ENCODE data around the gene RANGAP1. TPM values are rescaled to one million over a fixed set of nuclear protein-coding genes. Genes with fewer than 3 reads are reported as not detected.
A peak's percentile ranks its signal among the peaks of the same experiment; 100 is the strongest.

The RANGAP1 gene
- total RNA-seq, 4 donors from 2014 or later, result 112 to 120 (median 114) TPM

DNA sequence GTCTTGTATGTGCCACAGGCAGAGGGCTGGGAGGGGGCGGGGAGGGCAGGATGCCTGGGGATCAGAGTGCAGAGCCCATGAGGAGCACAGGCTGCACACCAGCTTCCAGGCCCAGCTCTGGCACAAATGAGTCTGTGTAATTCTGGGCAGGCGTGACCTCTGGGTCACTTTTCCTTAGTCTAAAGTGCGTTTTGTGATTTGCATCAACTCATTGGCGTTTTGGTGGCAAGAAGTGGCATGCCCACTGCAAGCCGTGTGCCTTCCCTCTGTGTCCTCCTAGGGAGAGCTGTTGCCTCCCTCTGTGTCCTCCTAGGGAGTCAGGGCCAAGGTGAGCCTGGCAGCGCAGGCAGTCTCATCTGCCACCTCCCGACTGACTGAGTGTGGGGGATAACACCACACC is 62.5 kb downstream of the RANGAP1 start:
- TF ChIP-seq, protein P1, sequence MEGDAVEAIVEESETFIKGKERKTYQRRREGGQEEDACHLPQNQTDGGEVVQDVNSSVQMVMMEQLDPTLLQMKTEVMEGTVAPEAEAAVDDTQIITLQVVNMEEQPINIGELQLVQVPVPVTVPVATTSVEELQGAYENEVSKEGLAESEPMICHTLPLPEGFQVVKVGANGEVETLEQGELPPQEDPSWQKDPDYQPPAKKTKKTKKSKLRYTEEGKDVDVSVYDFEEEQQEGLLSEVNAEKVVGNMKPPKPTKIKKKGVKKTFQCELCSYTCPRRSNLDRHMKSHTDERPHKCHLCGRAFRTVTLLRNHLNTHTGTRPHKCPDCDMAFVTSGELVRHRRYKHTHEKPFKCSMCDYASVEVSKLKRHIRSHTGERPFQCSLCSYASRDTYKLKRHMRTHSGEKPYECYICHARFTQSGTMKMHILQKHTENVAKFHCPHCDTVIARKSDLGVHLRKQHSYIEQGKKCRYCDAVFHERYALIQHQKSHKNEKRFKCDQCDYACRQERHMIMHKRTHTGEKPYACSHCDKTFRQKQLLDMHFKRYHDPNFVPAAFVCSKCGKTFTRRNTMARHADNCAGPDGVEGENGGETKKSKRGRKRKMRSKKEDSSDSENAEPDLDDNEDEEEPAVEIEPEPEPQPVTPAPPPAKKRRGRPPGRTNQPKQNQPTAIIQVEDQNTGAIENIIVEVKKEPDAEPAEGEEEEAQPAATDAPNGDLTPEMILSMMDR (IDR thresholded peaks at IDR 0.05), result no peak
- TF ChIP-seq POLR2AphosphoS5 (IDR thresholded peaks at IDR 0.05), result no peak
- no peak for TF ChIP-seq EP300 (IDR thresholded peaks at IDR 0.05)
- no peak for TF ChIP-seq POLR2A (IDR thresholded peaks at IDR 0.05)
- Histone ChIP-seq H3K27me3 (no peaks in the 10 kb centered on the region), H3K4me3 (no peak overlapping the region), H3K4me1 (no peaks in the 10 kb centered on the region), H3K9me3 (no peaks in the 10 kb centered on the region), H3K36me3 (peaks cover 83% of the 10 kb centered on the region), H3K27ac (no peak overlapping the region)
- DNase-seq (ENCODE audit: low spot score in 2 of 2), result no peak
- 60% methylated on average over 1 of the region's 7 CpGs for WGBS

DNA sequence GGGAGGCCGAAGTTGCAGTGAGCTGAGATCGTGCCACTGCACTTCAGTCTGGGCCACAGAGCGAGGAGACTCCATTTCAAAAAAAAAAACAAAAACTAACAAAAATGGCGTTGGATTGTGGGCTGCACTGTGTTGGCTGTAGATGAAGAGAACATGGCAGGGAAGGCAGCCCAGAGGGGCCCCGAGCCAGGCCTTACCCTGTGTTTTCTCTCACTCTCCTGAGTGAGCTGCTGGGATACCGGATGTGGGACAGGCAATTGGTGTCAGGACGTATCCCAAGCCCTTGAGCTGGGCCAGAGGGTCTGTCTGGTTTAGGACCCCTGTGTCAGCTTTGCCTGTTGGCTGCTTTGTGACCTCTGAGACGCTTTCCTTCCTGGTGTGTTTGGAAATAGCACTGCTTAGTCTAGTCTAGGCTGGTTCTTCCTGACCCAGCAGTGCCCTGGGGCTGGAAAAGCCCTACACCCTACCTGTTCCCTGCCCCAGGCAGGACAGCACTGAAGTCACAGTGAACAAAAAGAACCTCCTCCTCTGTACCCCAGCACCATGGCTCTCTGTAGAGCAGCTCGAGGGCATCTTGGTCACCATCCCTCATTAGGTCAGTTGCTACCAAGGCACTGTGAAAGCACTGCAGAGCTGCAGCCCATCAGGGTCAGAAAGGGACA is 63.0 kb downstream of the RANGAP1 start:
- no peak for DNase-seq (ENCODE audit: low spot score in 2 of 2)
- H3K9me3 ChIP-seq, result no peaks in the 10 kb centered on the region
- 76% methylated on average over 9 of the region's 9 CpGs for WGBS
- H3K36me3 ChIP-seq, result peaks cover 78% of the 10 kb centered on the region
- no peak for TF ChIP-seq EP300 (IDR thresholded peaks at IDR 0.05)
- TF ChIP-seq POLR2A (IDR thresholded peaks at IDR 0.05), result no peak
- no peak for TF ChIP-seq POLR2AphosphoS5 (IDR thresholded peaks at IDR 0.05)
- TF ChIP-seq, protein P1 (IDR thresholded peaks at IDR 0.05), result no peak
- H3K4me1 ChIP-seq, result no peaks in the 10 kb centered on the region
- no peaks in the 10 kb centered on the region for H3K27me3 ChIP-seq
- H3K27ac ChIP-seq, result no peak overlapping the region
- no peak overlapping the region for H3K4me3 ChIP-seq

DNA sequence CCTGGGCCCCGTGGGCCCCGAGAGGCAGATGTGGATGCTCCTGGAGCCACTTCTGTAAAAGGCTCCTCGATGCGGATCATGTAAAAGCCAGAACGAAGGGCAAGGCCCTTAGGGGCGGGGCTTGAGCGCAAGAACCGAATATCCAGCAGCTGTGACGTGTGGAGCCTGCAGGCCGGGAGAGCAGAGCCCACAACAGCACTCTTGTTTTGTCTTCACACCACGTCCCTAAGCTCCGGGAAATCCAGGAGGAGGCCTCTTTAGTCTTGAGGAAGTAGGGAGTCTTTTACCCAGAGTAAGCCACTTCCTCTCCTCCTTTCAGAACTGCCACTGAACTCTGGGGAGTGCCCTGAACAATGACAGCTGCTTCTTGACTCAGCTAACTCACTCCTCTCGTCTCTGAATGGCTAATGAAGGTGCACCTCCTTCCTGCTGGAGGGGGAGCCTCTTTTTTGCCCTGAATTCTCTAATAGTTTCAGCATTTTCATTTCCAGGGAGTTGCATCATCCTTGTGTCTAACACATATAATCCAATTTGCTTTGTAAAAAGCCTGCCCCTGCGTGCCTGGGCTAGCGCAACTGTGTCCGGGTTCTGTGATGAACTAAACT is 68.3 kb downstream of the RANGAP1 start:
- TF ChIP-seq EP300 (IDR thresholded peaks at IDR 0.05) (no peak), POLR2A (IDR thresholded peaks at IDR 0.05) (no peak), POLR2AphosphoS5 (IDR thresholded peaks at IDR 0.05) (peak in 1 of 3 donors; percentile 31)
- TF ChIP-seq, protein P1 (IDR thresholded peaks at IDR 0.05), result no peak
- H3K4me1 ChIP-seq, result peaks cover 13% of the 10 kb centered on the region
- peak overlapping the region; percentile 69 for H3K27ac ChIP-seq
- WGBS, result 39% methylated on average over 15 of the region's 16 CpGs
- H3K27me3 ChIP-seq, result no peaks in the 10 kb centered on the region
- DNase-seq (ENCODE audit: low spot score in 2 of 2), result peak in 1 of 2 donors; percentile 75
- H3K4me3 ChIP-seq, result peak overlapping the region; percentile 13
- H3K9me3 ChIP-seq, result no peaks in the 10 kb centered on the region
- peaks cover 51% of the 10 kb centered on the region for H3K36me3 ChIP-seq

DNA sequence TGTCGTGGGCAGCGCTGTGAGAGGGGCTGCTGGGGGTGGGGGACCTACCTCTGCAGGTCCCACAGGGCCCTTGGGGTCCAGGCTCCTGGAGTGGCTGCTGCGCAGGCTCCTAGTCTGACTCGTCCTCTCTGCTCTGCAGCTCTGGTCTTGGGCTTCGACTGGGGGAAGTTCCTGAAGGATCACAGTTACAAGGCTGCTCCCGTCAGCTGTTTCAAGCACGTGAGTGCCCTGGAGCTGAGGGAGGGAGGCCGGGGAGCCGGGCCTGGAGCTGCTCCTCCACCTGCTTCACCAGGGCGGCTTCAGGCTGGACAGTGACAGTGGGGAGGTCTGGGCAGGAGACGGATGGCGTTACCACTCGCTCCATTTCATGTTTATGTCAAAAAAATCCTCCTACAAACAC is 69.0 kb downstream of the RANGAP1 start:
- no peak for DNase-seq (ENCODE audit: low spot score in 2 of 2)
- H3K4me1 ChIP-seq, result peaks cover 13% of the 10 kb centered on the region
- TF ChIP-seq POLR2A (IDR thresholded peaks at IDR 0.05) (no peak), POLR2AphosphoS5 (IDR thresholded peaks at IDR 0.05) (no peak), EP300 (IDR thresholded peaks at IDR 0.05) (no peak)
- TF ChIP-seq, protein P1 (IDR thresholded peaks at IDR 0.05), result no peak
- H3K36me3 ChIP-seq, result peaks cover 47% of the 10 kb centered on the region
- no peaks in the 10 kb centered on the region for H3K27me3 ChIP-seq
- H3K4me3 ChIP-seq, result peak overlapping the region; percentile 13
- no peaks in the 10 kb centered on the region for H3K9me3 ChIP-seq
- 74% methylated on average over 11 of the region's 13 CpGs for WGBS
- peak overlapping the region; percentile 69 for H3K27ac ChIP-seq

DNA sequence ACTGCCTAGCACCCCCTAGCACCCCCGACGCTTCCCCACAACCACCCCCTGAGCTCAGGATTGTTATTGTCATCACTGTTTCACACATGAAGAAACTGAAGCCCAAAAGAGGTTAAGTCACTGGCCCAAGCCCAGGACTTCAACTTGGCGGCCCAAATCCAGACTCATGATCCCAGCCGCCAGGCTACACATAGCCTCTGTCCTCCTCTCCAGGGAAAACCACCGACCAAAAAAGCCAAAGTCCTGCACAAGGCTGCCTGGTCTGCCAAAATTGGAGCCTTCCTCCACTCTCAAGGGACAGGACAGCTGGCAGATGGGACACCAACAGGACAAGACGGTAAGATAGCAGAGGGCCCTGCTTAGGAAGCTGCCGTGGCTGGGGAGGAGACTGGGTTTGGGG is 70.1 kb downstream of the RANGAP1 start:
- Histone ChIP-seq H3K27ac (no peak overlapping the region), H3K9me3 (no peaks in the 10 kb centered on the region), H3K4me3 (no peak overlapping the region), H3K4me1 (peaks cover 13% of the 10 kb centered on the region), H3K27me3 (no peaks in the 10 kb centered on the region), H3K36me3 (peaks cover 39% of the 10 kb centered on the region)
- DNase-seq (ENCODE audit: low spot score in 2 of 2), result no peak
- TF ChIP-seq, protein P1 (IDR thresholded peaks at IDR 0.05), result no peak
- TF ChIP-seq POLR2AphosphoS5 (IDR thresholded peaks at IDR 0.05), result no peak
- no peak for TF ChIP-seq POLR2A (IDR thresholded peaks at IDR 0.05)
- no peak for TF ChIP-seq EP300 (IDR thresholded peaks at IDR 0.05)
- 95% methylated on average over 7 of the region's 7 CpGs for WGBS
